GM12891 (cell line): Measurements from ENCODE around the gene ARF6. TPM values are rescaled to one million over a fixed set of nuclear protein-coding genes. Genes with fewer than 3 reads are reported as not detected.

Experiments
- DNase-seq: peaks from one replicate; pipeline ENCODE4 v3.0.0; 2011; ENCODE audit warnings: low spot score; ENCODE audit not compliant: insufficient read length
- FAIRE-seq: peaks from 2 replicates; lab custom pipeline; 2011; peaks lifted over from hg19 to GRCh38; lab: Jason Lieb, UNC
- PAX5 ChIP-seq: IDR thresholded peaks from 2 replicates; pipeline ENCODE4 v1.6.1; 2011; ENCODE audit warnings: low read length, moderate library complexity, mild to moderate bottlenecking; ENCODE audit not compliant: insufficient read depth, severe bottlenecking
- POLR2A ChIP-seq: IDR thresholded peaks from 2 replicates; pipeline ENCODE4 v1.6.1; 2011; ENCODE audit warnings: low read depth, low read length, control low read depth
- POLR2AphosphoS5 ChIP-seq: IDR thresholded peaks from 2 replicates; pipeline ENCODE4 v1.6.1; 2011; ENCODE audit warnings: low read depth, low read length, control low read depth
- POU2F2 ChIP-seq: IDR thresholded peaks from 2 replicates; pipeline ENCODE4 v1.6.1; 2011; ENCODE audit warnings: low read depth, mild to moderate bottlenecking, control low read depth, low read length, moderate library complexity
- SPI1 ChIP-seq: IDR thresholded peaks from 2 replicates; pipeline ENCODE4 v1.6.1; 2011; ENCODE audit warnings: low read depth, low read length, control low read depth
- TAF1 ChIP-seq: IDR thresholded peaks from 2 replicates; pipeline ENCODE4 v1.6.1; 2011; ENCODE audit warnings: low read depth, low read length, control low read depth
- polyA plus RNA-seq: library from polyadenylated mRNA; unstranded; fragments of >200 nt; gene quantifications from one replicate; pipeline ENCODE4 v1.2.1, GENCODE V29; 2012; ENCODE audit warnings: low read depth, missing spikeins, inconsistent platforms; ENCODE audit not compliant: missing spikeins

Gene ARF6
- 46.5 TPM for polyA plus RNA-seq

DNA sequence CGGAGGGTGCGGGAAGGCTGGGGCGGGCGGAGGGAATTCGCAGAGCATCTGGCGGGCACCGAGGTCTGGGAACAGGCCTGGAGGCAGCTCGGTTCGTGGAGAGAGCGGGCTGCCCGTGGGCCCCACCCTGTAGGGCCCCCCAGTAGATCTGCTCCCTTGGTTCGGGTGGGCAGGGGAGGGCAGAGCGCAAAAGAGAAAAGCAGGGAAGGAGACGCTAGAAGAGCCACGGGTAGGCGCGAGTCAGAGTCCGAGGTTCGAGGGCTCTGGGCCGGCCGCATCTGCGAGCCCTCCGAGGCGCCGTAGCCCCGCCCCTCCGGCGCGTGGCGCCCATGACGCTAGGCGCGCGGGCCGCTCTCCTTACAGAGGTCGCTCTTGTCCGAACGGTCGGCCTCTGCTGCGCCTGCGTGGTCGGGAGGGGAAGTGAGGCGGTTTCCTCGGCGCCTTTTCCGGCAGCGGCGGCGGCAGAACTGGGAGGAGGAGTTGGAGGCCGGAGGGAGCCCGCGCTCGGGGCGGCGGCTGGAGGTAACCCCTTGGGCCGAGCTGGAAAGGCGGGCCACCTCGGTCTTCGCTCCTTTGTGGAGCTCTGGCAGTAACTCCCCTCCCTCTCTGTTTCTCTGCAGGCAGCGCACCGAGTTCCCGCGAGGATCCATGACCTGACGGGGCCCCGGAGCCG, at the start of gene ARF6:
Gene ARF6 (plus strand): TSS at position 447 of the 673 bp plus-strand sequence. CDS start 655 bp downstream, outside the sequence.
- TF ChIP-seq TAF1 (peak; percentile 92), PAX5 (no peak), POLR2A (peak; percentile 78), POU2F2 (peak; percentile 26; the same call in 1 of the 2 replicates), SPI1 (peak; percentile 88), POLR2AphosphoS5 (peak; percentile 91)
- FAIRE-seq (peak; percentile 90), DNase-seq (peak; percentile 95)

DNA sequence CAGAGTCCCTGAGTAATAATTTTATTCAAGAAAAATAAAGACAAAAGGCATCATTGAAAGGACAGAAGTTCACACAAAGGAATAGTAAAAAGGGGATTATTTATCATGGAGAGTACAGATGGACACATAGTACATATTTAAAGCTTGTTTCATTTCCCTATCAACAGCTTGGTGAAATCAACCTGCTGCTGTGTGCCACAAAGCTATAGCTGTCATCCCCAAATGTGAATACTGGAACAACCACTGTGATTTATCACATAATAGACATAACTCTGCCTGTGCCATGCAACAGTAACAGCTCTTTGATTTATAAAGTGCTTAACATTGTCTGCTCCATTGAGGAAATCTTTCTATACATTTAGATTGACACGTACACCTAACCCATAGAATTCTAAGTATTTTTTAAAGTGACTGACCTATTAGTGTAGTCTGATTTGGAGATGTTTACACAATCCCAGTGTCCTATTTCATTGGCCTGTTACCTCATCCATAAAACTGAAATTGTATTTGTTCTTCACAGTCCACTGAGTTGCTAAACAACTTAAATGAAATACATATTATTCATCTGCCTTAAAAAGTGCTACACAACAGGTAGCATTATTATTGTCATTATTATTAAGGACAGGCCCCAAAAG, 43.6 kb upstream of the ARF6 start:
- no peak for DNase-seq
- no peak for FAIRE-seq
- TF ChIP-seq SPI1 = peak; percentile 26; the same call in 1 of the 2 replicates
- no peak for TF ChIP-seq TAF1
- TF ChIP-seq PAX5 = no peak
- TF ChIP-seq POLR2AphosphoS5 = no peak
- TF ChIP-seq POU2F2 = no peak
- no peak for TF ChIP-seq POLR2A

DNA sequence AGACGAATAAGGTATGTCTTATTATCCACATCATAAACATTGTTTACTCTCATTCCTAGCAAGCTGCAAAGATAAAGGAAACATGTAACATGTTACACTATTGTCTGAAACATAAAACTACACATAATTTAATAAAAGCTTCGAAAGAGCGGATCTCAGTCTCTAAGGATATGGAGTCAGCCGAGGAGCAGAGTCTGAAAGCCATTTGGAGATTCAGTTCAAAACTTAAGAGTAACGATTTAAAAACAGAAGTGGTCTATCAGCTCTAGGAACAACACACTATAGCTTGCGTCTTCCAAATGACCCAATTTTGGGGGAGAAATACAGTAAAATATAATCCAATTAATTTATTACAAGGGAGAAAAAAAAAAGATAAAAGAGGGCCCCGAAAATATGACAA, 41.1 kb upstream of the ARF6 start:
- DNase-seq (no peak), FAIRE-seq (no peak)
- TF ChIP-seq SPI1 = no peak
- no peak for TF ChIP-seq POLR2AphosphoS5
- no peak for TF ChIP-seq PAX5
- TF ChIP-seq TAF1 = no peak
- no peak for TF ChIP-seq POU2F2

DNA sequence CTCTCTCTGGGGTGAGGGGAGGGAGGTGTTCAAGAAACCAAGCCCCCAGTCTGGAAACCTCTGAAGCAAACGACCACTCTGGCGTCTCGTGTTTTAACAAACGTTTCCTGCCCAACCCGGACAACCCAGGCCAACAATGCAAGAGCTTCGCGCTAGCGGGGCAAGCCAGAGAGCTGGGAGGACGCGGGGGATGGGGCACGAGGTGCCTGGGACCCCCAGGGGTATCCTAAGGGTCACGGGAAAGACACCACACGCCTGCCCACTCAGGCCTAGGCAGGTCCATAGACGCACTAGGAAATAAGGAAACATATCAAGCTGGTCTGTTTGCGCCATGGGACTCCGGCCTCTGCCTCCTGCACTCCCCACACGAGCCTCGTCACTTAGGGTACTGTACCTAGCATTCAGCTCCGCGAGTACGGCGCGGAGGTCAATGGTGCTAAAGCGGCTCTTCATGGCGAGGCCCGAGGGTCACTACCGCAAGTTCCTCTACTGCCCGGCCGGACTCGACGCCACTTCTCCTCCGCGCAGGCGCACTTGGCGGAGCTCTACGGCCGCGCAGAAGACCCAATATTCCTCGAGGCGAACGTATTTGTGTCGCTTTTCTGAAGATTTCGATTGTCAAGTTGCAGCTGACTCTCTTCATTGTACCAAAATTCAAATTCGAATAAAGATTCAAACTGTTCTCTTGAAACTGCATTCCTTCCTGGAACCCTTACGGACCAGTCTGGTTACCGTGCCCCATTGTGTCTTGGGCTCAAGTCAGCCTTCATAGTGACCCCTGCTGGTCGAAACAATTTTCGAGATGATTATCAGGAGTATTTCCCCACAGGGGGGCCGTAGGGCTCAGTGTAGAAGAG, 40.4 kb upstream of the ARF6 start, which contains the start of gene NEMF:
Gene NEMF (minus strand): TSS at position 488 of the 857 bp plus-strand sequence. CDS start 35 bp downstream, at position 453.
- TF ChIP-seq TAF1 = peak; percentile 84
- TF ChIP-seq POLR2A = peak; percentile 88
- TF ChIP-seq SPI1 = peak; percentile 29; the same call in 1 of the 2 replicates
- no peak for TF ChIP-seq PAX5
- 0 out of 2 replicates have a peak, but pooled peaks have one; percentile 36 for TF ChIP-seq POU2F2
- TF ChIP-seq POLR2AphosphoS5 = peak; percentile 93
- FAIRE-seq (peak; percentile 92), DNase-seq (no peak)

DNA sequence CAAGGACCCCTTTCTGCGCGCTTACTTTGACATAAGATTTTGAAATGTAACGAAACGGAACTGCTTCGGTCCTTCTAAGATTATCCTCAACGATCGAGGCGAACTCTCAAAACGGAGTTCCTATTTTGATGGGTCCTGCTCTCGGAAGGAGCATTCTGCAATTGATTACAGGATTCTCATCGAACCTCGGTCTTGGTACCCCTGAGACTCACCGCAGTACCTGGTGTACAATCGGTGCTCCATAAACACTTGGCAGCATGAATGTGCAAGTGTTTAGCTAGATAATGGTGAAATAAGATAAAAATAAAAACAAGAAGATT, 39.8 kb upstream of the ARF6 start:
- DNase-seq (no peak), FAIRE-seq (no peak)
- TF ChIP-seq POU2F2 (no peak), POLR2A (no peak), TAF1 (no peak), SPI1 (no peak), POLR2AphosphoS5 (no peak)

DNA sequence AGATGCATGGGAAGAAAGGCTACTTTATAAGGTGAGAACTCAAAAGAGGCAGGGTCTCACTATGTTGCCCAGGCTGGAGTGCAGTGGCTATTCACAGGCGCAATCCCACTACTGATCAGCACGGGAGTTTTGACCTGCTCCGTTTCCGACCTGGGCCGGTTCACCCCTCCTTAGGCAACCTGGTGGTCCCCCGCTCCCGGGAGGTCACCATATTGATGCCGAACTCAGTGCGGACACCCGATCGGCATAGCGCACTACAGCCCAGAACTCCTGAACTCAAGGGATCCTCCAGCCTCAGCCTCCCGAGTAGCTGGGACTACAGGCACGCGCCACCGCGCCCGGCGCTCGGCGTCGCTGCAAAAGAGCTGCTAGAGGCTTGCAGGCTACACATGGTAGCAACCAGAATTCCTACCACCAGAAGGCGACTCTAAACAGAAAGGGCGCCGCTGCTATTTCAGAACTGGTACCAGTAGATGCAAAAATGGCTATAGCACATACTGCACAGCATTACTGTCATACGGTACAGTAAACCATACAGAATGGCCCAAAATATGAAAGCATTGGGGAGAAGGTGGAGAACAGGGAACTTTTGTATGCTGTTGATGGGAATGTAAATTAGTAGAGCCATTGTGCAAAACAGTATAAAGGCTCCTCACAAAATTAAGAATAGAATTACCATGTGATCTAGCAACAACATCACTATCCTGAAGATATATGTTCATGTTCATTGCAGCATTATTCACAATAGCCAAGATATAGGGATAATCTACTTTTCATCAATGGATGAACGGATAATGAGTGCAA, 39.1 kb upstream of the ARF6 start:
- TF ChIP-seq POLR2AphosphoS5 (no peak), POLR2A (no peak), PAX5 (no peak), TAF1 (no peak), SPI1 (no peak), POU2F2 (no peak)
- FAIRE-seq (peak; percentile 68), DNase-seq (no peak)

DNA sequence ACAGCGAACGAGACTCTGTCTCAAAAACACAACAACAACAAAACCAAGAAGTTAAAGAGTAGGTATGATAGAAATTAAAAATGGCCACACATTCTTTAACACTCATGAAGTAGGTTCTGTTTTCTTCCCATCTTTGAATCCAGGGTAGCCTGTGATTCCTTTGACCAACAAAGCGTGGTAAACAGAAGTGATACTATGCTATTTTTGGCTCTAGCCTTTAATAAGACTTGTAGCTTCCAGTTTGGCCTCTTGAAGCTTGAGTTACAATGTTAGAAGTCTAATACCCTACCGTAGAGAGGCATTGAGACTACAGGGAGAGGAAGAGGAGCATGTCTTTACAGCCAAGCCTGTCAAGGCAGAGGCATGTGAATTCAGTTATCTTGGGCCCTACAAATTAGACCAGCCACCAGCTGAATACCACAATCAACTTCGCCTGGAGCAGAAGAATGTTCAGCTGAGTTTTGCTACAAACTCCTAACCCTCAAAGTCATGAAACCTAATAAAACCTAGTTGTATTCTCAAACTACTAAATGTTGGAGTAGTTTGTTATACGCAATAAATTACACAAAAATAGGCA, 35.4 kb upstream of the ARF6 start:
- no peak for FAIRE-seq
- DNase-seq = no peak
- TF ChIP-seq POLR2A (no peak), SPI1 (peak; percentile 70)

DNA sequence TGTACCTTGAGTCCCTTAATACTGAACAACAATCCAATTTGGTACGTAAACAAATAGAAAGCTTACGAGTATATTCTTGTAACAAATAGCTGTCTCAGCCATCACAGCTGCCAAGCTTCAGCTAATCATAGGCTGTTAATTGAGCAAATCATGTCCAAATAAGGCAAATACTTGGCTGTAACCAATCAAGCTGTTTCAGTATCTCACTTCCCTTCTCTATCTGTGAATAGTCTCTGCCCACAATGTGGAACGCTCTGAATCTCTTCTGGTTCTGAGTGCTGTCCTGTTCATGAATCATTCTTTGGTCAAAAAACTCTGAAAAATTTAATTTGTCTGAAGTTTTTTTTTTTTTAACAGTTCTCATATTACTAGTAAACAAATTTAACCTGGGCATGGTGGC, 34.5 kb upstream of the ARF6 start:
- peak; percentile 79 for TF ChIP-seq SPI1
- no peak for TF ChIP-seq PAX5
- no peak for FAIRE-seq
- no peak for DNase-seq

DNA sequence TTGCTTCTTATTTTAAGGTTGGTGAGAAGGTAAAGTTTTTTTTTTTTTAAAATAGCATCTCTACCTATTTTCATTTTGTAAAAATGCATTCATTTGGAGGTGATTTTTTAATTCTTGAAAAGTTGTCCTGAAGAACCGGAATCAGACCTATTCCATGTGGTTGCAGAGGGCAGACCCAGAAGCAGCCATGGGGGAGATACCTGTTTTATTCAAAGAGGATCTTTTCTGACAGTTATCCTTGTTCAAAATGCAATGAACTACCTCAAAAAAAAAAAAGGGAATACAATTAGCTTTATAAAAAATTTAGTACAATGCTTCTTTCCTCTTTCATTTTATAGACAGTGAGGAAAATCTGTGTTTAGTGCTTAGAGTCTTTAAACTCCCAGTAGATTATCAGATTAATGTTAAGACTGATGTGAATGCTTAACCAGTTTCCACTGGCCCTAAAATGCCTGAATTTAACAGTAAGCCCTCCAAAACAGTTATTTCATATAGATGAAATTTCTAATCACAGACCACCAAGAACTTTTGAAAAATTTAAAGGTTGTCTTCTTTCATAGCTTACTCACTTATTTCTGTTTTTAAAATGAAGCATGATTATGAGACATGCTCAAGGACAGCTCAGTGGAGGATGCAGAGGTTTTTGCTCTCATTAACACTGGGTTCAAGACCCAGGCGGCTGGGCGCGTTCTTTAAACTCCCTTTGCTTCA, 31.7 kb upstream of the ARF6 start:
- no peak for DNase-seq
- TF ChIP-seq POU2F2 (no peak), POLR2A (no peak), SPI1 (no peak; the same call in 1 of the 2 replicates), PAX5 (no peak), TAF1 (no peak), POLR2AphosphoS5 (no peak)
- no peak for FAIRE-seq
